B cell (primary cell): ENCODE results near the gene FAM114A1. TPM values are rescaled to one million over a fixed set of nuclear protein-coding genes. Genes with fewer than 3 reads are reported as not detected.

Source experiments
- ATAC-seq: fragments of 200-7000 bp; cut with Tn5 transposase; one replicate; pipeline ENCODE4 v1.10.0; 2021; ENCODE audit warnings: low read depth, mild to moderate bottlenecking, moderate number of reproducible peaks, moderate library complexity
- CTCF ChIA-PET: fragments of 350-600 bp; sonication (Branson Sonifier 250); formaldehyde crosslinking; loops from one replicate; lab custom pipeline; 2021; ENCODE audit warnings: antibody characterized with exemption, inconsistent platforms; lab: Charles Lee
- POLR2A ChIA-PET: fragments of 350-600 bp; sonication (Branson Sonifier 250); formaldehyde crosslinking; loops from one replicate; lab custom pipeline; 2021; ENCODE audit warnings: antibody characterized with exemption; lab: Charles Lee
- DNase-seq: peaks from one replicate; pipeline ENCODE4 v3.0.0; 2013
- H2AFZ ChIP-seq: 2 replicates; pipeline ENCODE4 v1.6.1; 2012; ENCODE audit warnings: mild to moderate bottlenecking, low read depth, low read length; ENCODE audit not compliant: insufficient read depth, poor library complexity, severe bottlenecking
- H3K27ac ChIP-seq, 2 donors: 1 replicate in 1 of 2; 2 replicates in 1 of 2; pipeline ENCODE4 v1.5.1; 2012 to 2013; ENCODE audit warnings: low read length in 2 of 2, mild to moderate bottlenecking in 2 of 2, moderate library complexity in 1 of 2
- H3K27me3 ChIP-seq, 4 experiments: fragments of 200-600 bp in 1 of 4; sonication (generic) in 1 of 4; replicated peaks in 1 of 4; 1 replicate in 2 of 4; 2 replicates in 2 of 4; pipeline versions ENCODE4 v1.6.1 to v1.7.0; 2013 to 2016; ENCODE audit warnings: low read length in 3 of 4, mild to moderate bottlenecking in 2 of 4, mixed read lengths in 1 of 4, moderate library complexity in 1 of 4; ENCODE audit not compliant: insufficient read depth in 4 of 4, control insufficient read depth in 3 of 4; ENCODE audit errors: control extremely low read depth in 1 of 4
- H3K36me3 ChIP-seq, 2 experiments: replicated peaks in 1 of 2; 1 replicate in 1 of 2; 2 replicates in 1 of 2; pipeline versions ENCODE4 v1.6.1 to v1.7.1; 2013; ENCODE audit warnings: low read length in 1 of 2; ENCODE audit not compliant: insufficient read depth in 2 of 2, control insufficient read depth in 1 of 2; ENCODE audit errors: control extremely low read depth in 1 of 2, extremely low read depth in 1 of 2
- H3K4me1 ChIP-seq, 2 donors: fragments of 200-600 bp in 1 of 2; sonication (generic) in 1 of 2; 1 replicate in 1 of 2; 2 replicates in 1 of 2; pipeline versions ENCODE4 v1.5.1 to v1.6.1; 2013 to 2017; ENCODE audit warnings: low read length in 2 of 2; ENCODE audit not compliant: control insufficient read depth in 2 of 2, insufficient read depth in 2 of 2
- H3K4me2 ChIP-seq: replicated peaks from 2 replicates; pipeline ENCODE3; 2012; ENCODE audit warnings: mild to moderate bottlenecking, low read depth, low read length; ENCODE audit not compliant: poor library complexity, severe bottlenecking
- H3K4me3 ChIP-seq, 5 experiments: fragments of 200-600 bp in 1 of 5; sonication (generic) in 1 of 5; 1 replicate in 3 of 5; 2 replicates in 2 of 5; pipeline versions ENCODE4 v1.5.1 to v1.7.0; 2011 to 2016; ENCODE audit warnings: low read length in 4 of 5, mild to moderate bottlenecking in 4 of 5, low read depth in 2 of 5, control low read depth in 1 of 5, moderate library complexity in 1 of 5; ENCODE audit not compliant: insufficient read depth in 1 of 5; ENCODE audit errors: control extremely low read depth in 1 of 5, extremely low read depth in 1 of 5
- H3K79me2 ChIP-seq: fragments of 200-600 bp; sonication (generic); one replicate; pipeline ENCODE4 v1.6.0; 2016; ENCODE audit warnings: low read length; ENCODE audit not compliant: control insufficient read depth, insufficient read depth
- H3K9ac ChIP-seq: fragments of 200-600 bp; sonication (generic); 2 replicates; pipeline ENCODE4 v1.6.1; 2017; ENCODE audit warnings: mild to moderate bottlenecking, low read length, moderate library complexity
- H3K9me3 ChIP-seq, 3 donors: one replicate each; pipeline versions ENCODE4 v1.6.1 to v1.7.1; 2013; ENCODE audit warnings: low read length in 2 of 3; ENCODE audit not compliant: control insufficient read depth in 2 of 3, insufficient read depth in 1 of 3; ENCODE audit errors: control extremely low read depth in 1 of 3
- H4K20me1 ChIP-seq: 2 replicates; pipeline ENCODE4 v1.6.0; 2012; ENCODE audit warnings: mild to moderate bottlenecking, low read length; ENCODE audit not compliant: insufficient read depth, control insufficient read depth, poor library complexity, severe bottlenecking
- H3K27ac Mint-ChIP-seq: one replicate; pipeline ENCODE4 v1.8.0; 2021; ENCODE audit warnings: mixed read lengths
- H3K27me3 Mint-ChIP-seq: one replicate; pipeline ENCODE4 v1.8.0; 2021; ENCODE audit warnings: mixed read lengths
- H3K4me1 Mint-ChIP-seq: one replicate; pipeline ENCODE4 v1.8.0; 2021; ENCODE audit warnings: mixed read lengths
- H3K4me3 Mint-ChIP-seq: one replicate; pipeline ENCODE4 v1.8.0; 2021; ENCODE audit warnings: mixed read lengths
- H3K9me3 Mint-ChIP-seq: one replicate; pipeline ENCODE4 v1.8.0; 2022; ENCODE audit warnings: mixed read lengths; ENCODE audit not compliant: insufficient read depth
- EZH2 ChIP-seq: IDR thresholded peaks from 2 replicates; pipeline ENCODE4 v1.6.1; 2012; ENCODE audit warnings: borderline replicate concordance, low read depth, mild to moderate bottlenecking, moderate library complexity, low read length; ENCODE audit not compliant: insufficient read depth, poor library complexity, severe bottlenecking
- WGBS: methylation state at CpG from one replicate; pipeline ENCODE4 v1.1.5; 2013; ENCODE audit warnings: missing lambda C conversion rate; ENCODE audit not compliant: insufficient coverage; 5-methylcytosine and 5-hydroxymethylcytosine counted together
- intact Hi-C: fragments of 100-400 bp; cut with micrococcal nuclease; formaldehyde crosslinking; loops from one replicate; pipeline ENCODE4 v1.10.0; 2022
- polyA minus RNA-seq: library from RNA; depleted of rRNA, polyadenylated mRNA; stranded (reverse); fragments of >200 nt; gene quantifications from 2 replicates; pipeline ENCODE4 v1.2.3, GENCODE V29; 2012
- polyA plus RNA-seq: library from polyadenylated mRNA; depleted of rRNA; stranded (reverse); fragments of >200 nt; gene quantifications from 2 replicates; pipeline ENCODE4 v1.2.3, GENCODE V29; 2012
- total RNA-seq, 2 donors: library from RNA; stranded (reverse); fragments of 120-200 nt in 1 of 2; gene quantifications; 1 replicate in 1 of 2; 2 replicates in 1 of 2; pipeline versions ENCODE4 v1.2.3 to v1.2.4, GENCODE V29; 2013 to 2022
- TF ChIP-seq, protein P1 (sequence below): fragments of 200-600 bp; IDR thresholded peaks from one replicate; pipeline ENCODE4 v1.8.0; 2022; ENCODE audit warnings: antibody characterized with exemption, mild to moderate bottlenecking

The FAM114A1 gene
- total RNA-seq (2.2 and 2.9 TPM in 2 replicates), polyA plus RNA-seq (0.30 and 1.8 TPM in 2 replicates), polyA minus RNA-seq (0.43 and 0.71 TPM in 2 replicates)
- 2.1 TPM for total RNA-seq (2013)

DNA sequence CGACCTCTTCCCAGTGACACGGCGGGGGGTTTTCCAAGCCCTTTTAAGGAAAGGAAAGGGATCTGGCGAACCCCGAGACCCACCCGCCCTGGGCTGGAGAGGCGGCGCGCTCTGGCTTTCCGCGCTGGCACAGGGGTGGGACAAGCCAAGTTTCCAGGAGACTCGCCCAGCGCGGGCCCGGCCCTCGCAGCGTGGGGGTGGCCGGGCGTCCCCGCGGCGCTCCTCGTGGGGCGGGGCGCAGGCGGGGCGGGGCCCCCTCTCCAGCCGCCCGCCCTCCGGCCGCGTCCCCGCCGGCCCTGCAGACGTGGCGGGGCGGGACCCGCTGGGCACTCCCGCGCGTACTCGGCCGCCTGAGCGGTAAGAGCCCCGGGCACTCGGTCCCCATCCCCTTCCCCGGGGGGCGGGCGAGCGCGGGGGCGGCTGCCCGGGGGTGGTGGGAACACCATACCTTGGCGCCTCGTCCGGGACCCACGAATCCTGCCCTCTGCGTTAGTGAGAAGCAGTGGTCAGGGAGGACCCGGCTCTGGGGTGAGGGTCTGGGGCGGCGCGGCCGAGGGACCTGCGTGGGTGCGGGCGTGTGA is at the start of gene FAM114A1:
Gene FAM114A1 (plus strand): TSS at position 329 of the 581 bp plus-strand sequence. CDS start 10,273 bp downstream, outside the sequence.
- Histone ChIP-seq H3K9ac (peak within 1 kb of the TSS; percentile 64), H3K36me3 (no peaks in the 10 kb centered on the region), H4K20me1 (no peaks in the 10 kb centered on the region), H3K27ac (peak within 1 kb of the TSS in 1 of 2 donors; percentile 54), H3K4me1 (peaks cover 10 to 12% of the 10 kb centered on the region in 2 donors), H3K4me3 (peak within 1 kb of the TSS; percentile 50 to 63 (median 60)), H3K27me3 (no peaks in the 10 kb centered on the region), H2AFZ (peak within 1 kb of the TSS; percentile 74), H3K79me2 (no peaks in the 10 kb centered on the region), H3K9me3 (no peaks in the 10 kb centered on the region), H3K4me2 (peak within 1 kb of the TSS; percentile 88)
- DNase-seq (peak; percentile 54), ATAC-seq (peak; percentile 99)
- Mint-ChIP-seq H3K4me3 (peak within 1 kb of the TSS; percentile 89), H3K9me3 (no peaks in the 10 kb centered on the region), H3K4me1 (peaks cover 11% of the 10 kb centered on the region), H3K27me3 (no peaks in the 10 kb centered on the region), H3K27ac (peak within 1 kb of the TSS; percentile 60)
- ChIA-PET CTCF (interaction anchor here (0.6 to 2.4 kb wide), 6 partner anchors 11 to 688 kb away, joined by 3 to 25 read pairs (median 6); partner anchors contain the start of genes TLR10 and TLR6), POLR2A (interaction anchor here (0.6 to 1.0 kb wide), 2 partner anchors 12 to 687 kb away, joined by 3 to 4 read pairs; no protein-coding TSS in a partner anchor)
- TF ChIP-seq EZH2 = no peak
- TF ChIP-seq, protein P1, sequence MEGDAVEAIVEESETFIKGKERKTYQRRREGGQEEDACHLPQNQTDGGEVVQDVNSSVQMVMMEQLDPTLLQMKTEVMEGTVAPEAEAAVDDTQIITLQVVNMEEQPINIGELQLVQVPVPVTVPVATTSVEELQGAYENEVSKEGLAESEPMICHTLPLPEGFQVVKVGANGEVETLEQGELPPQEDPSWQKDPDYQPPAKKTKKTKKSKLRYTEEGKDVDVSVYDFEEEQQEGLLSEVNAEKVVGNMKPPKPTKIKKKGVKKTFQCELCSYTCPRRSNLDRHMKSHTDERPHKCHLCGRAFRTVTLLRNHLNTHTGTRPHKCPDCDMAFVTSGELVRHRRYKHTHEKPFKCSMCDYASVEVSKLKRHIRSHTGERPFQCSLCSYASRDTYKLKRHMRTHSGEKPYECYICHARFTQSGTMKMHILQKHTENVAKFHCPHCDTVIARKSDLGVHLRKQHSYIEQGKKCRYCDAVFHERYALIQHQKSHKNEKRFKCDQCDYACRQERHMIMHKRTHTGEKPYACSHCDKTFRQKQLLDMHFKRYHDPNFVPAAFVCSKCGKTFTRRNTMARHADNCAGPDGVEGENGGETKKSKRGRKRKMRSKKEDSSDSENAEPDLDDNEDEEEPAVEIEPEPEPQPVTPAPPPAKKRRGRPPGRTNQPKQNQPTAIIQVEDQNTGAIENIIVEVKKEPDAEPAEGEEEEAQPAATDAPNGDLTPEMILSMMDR = no peak
- intact Hi-C loops = no loop called here
- WGBS = 1% methylated on average over 58 of the region's 66 CpGs
